SH-SY5Y (cell line): ENCODE results near the gene RIF1.

ENCODE experiments used
- GATA2 ChIP-seq: IDR thresholded peaks from 2 replicates; pipeline ENCODE4 v1.6.1; 2011; ENCODE audit warnings: mild to moderate bottlenecking, low read depth, low read length
- GATA3 ChIP-seq: IDR thresholded peaks from 2 replicates; pipeline ENCODE4 v1.6.1; 2011; ENCODE audit warnings: low read depth, mild to moderate bottlenecking, low read length, moderate library complexity

DNA sequence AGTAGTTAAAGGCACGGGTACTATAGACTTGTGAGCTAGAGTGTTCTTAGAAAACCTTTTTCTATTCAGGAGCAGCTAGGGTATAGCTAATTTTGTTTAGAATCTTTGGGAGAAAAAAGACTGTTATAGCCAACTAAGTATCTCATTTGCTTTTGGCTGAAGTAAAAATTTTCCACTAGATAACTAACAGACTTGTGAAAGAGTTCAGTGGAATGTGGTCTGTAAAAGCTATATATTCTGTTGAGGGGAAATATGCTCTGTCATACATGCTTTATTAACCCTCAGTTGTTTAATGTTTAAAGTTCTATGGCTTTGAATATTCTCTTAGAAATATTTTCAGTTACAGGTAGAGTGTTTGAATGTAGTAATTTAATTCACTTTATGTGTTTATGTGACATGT lies 49.7 kb downstream of the RIF1 start:
- TF ChIP-seq GATA3 (no peak), GATA2 (no peak)
